Fibroblast of lung (primary cell): ENCODE measurements around the gene DPP6. TPM values are rescaled to one million over a fixed set of nuclear protein-coding genes. Genes with fewer than 3 reads are reported as not detected.

ENCODE experiments used
- DNase-seq, 2 donors: peaks; one replicate each; pipeline versions ENCODE4 v3.0.0 to v3.0.0-alpha.2; 2010; ENCODE audit warnings: low read depth in 2 of 2
- H2AFZ ChIP-seq: 2 replicates; pipeline ENCODE4 v1.5.1; 2012; ENCODE audit warnings: low read length, control low read depth, inconsistent platforms
- H3K27ac ChIP-seq: 2 replicates; pipeline ENCODE4 v1.5.1; 2011; ENCODE audit warnings: low read length, control low read depth; ENCODE audit not compliant: insufficient read depth
- H3K27me3 ChIP-seq: 2 replicates; pipeline ENCODE4 v1.5.1; 2011; ENCODE audit warnings: mild to moderate bottlenecking, low read length; ENCODE audit not compliant: control insufficient read depth, insufficient read depth
- H3K36me3 ChIP-seq: 2 replicates; pipeline ENCODE4 v1.5.1; 2011; ENCODE audit warnings: low read length; ENCODE audit not compliant: control insufficient read depth, insufficient read depth
- H3K4me1 ChIP-seq: 2 replicates; pipeline ENCODE4 v1.5.1; 2011; ENCODE audit warnings: low read length; ENCODE audit not compliant: control insufficient read depth, insufficient read depth; ENCODE audit errors: extremely low read depth
- H3K4me2 ChIP-seq: 2 replicates; pipeline ENCODE4 v1.5.1; 2011; ENCODE audit warnings: low read length, control low read depth; ENCODE audit not compliant: insufficient read depth; ENCODE audit errors: extremely low read depth
- H3K4me3 ChIP-seq, 4 experiments: fragments of 200-600 bp in 1 of 4; sonication (generic) in 1 of 4; replicated peaks in 1 of 4; 2 replicates each; pipeline ENCODE4 v1.5.1; 2011 to 2016; ENCODE audit warnings: low read length in 4 of 4, low read depth in 3 of 4, mild to moderate bottlenecking in 3 of 4, control low read depth in 2 of 4, inconsistent platforms in 1 of 4, mixed read lengths in 1 of 4; ENCODE audit not compliant: insufficient read depth in 1 of 4; ENCODE audit errors: control extremely low read depth in 1 of 4
- H3K79me2 ChIP-seq: 2 replicates; pipeline ENCODE4 v1.5.1; 2012; ENCODE audit warnings: mild to moderate bottlenecking, low read length, inconsistent platforms; ENCODE audit not compliant: control insufficient read depth, insufficient read depth
- H3K9ac ChIP-seq: 2 replicates; pipeline ENCODE4 v1.5.1; 2011; ENCODE audit warnings: mild to moderate bottlenecking, low read length, control low read depth; ENCODE audit not compliant: insufficient read depth
- H3K9me3 ChIP-seq: 2 replicates; pipeline ENCODE4 v1.5.1; 2012; ENCODE audit warnings: low read depth, low read length; ENCODE audit not compliant: control insufficient read depth, insufficient read depth
- H4K20me1 ChIP-seq: 2 replicates; pipeline ENCODE4 v1.5.1; 2011; ENCODE audit warnings: low read length; ENCODE audit not compliant: control insufficient read depth, insufficient read depth; ENCODE audit errors: extremely low read depth
- EZH2 ChIP-seq: IDR thresholded peaks from 2 replicates; pipeline ENCODE4 v1.5.1; 2012; ENCODE audit warnings: low read length, control low read depth, mild to moderate bottlenecking; ENCODE audit errors: missing control alignments
- polyA plus RNA-seq, 2 donors: library from polyadenylated mRNA; depleted of rRNA in 1 of 2; stranded (reverse) in 1 of 2; unstranded in 1 of 2; fragments of >200 nt; gene quantifications; 2 replicates each; pipeline ENCODE4 v1.2.1, GENCODE V29; 2011 to 2012; ENCODE audit warnings: missing spikeins in 1 of 2
- total RNA-seq: library from RNA; depleted of rRNA; stranded (reverse); fragments of >200 nt; gene quantifications from 2 replicates; pipeline ENCODE4 v1.2.1, GENCODE V29; 2014
- TF ChIP-seq, protein P1 (sequence below), 2 donors: IDR thresholded peaks in 1 of 2; conservative IDR thresholded peaks in 1 of 2; 1 replicate in 1 of 2; 2 replicates in 1 of 2; pipeline ENCODE4 v1.5.1; 2011 to 2012; ENCODE audit warnings: low read length in 2 of 2, control low read depth in 1 of 2, inconsistent platforms in 1 of 2, low read depth in 1 of 2, mild to moderate bottlenecking in 1 of 2

Gene DPP6
- total and polyA plus RNA-seq, 2 donors (not counting 1 experiment from before 2014, with no cell fraction given) = not detected

DNA sequence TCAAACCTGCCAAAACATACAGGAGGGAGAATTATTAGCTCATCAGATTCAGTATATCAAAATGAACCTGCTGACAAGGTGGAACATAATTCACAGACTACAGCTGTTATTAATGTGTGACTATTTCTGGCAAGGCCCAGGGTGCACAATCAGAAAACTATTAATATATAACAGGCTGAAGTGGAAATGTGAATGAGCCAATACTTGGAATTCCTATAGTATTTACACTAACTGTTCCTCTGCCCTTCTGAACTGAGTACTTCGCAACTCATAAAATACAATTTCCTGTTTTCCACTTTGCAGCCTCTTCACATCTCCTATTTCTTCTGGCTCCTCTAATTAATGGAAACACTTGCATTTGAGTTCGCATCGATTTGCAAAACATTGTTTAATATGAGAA, 330.8 kb downstream of the DPP6 start:
- DNase-seq = no peak
- Histone ChIP-seq H3K27ac (no peak overlapping the region), H3K9ac (no peak overlapping the region), H4K20me1 (no peaks in the 10 kb centered on the region), H3K4me2 (no peak overlapping the region), H3K27me3 (no peaks in the 10 kb centered on the region), H3K9me3 (no peaks in the 10 kb centered on the region), H3K36me3 (no peaks in the 10 kb centered on the region), H3K4me1 (no peaks in the 10 kb centered on the region), H3K79me2 (no peaks in the 10 kb centered on the region), H3K4me3 (no peak overlapping the region), H2AFZ (no peak overlapping the region)
- no peak for TF ChIP-seq EZH2
- TF ChIP-seq, protein P1, sequence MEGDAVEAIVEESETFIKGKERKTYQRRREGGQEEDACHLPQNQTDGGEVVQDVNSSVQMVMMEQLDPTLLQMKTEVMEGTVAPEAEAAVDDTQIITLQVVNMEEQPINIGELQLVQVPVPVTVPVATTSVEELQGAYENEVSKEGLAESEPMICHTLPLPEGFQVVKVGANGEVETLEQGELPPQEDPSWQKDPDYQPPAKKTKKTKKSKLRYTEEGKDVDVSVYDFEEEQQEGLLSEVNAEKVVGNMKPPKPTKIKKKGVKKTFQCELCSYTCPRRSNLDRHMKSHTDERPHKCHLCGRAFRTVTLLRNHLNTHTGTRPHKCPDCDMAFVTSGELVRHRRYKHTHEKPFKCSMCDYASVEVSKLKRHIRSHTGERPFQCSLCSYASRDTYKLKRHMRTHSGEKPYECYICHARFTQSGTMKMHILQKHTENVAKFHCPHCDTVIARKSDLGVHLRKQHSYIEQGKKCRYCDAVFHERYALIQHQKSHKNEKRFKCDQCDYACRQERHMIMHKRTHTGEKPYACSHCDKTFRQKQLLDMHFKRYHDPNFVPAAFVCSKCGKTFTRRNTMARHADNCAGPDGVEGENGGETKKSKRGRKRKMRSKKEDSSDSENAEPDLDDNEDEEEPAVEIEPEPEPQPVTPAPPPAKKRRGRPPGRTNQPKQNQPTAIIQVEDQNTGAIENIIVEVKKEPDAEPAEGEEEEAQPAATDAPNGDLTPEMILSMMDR (conservative IDR thresholded peaks at IDR 0.05 in 1 of 2, IDR thresholded peaks at IDR 0.05 in 1 of 2; ENCODE audit: low read depth in 1 of 2, low read length in 2 of 2) = no peak

DNA sequence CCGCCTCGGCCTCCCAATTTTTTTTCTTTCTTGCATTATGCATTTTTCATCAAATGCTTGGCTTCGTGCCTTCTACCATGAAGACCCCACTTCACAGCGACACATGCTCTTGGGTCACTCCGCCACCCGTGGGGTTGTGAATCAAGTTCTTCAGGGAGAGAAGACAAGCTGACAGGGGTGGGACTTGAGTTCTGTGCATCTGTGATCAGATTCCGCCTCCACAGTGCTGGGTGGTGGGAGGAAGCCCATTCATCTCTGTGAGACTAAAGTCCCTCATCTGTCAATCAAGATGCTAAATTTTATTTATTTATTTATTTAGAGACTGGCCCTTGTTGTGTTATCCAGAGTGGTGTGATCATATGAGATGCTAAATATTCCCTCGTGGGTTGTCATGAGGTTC, 333.0 kb downstream of the DPP6 start:
- Histone ChIP-seq H3K4me1 (no peaks in the 10 kb centered on the region), H3K9me3 (no peaks in the 10 kb centered on the region), H3K4me2 (no peak overlapping the region), H3K27ac (no peak overlapping the region), H3K36me3 (no peaks in the 10 kb centered on the region), H3K79me2 (no peaks in the 10 kb centered on the region), H3K9ac (no peak overlapping the region), H3K27me3 (no peaks in the 10 kb centered on the region), H4K20me1 (no peaks in the 10 kb centered on the region), H3K4me3 (no peak overlapping the region), H2AFZ (no peak overlapping the region)
- no peak for DNase-seq
- TF ChIP-seq EZH2 = no peak
- TF ChIP-seq, protein P1 (conservative IDR thresholded peaks at IDR 0.05 in 1 of 2, IDR thresholded peaks at IDR 0.05 in 1 of 2; ENCODE audit: low read depth in 1 of 2, low read length in 2 of 2) = no peak

DNA sequence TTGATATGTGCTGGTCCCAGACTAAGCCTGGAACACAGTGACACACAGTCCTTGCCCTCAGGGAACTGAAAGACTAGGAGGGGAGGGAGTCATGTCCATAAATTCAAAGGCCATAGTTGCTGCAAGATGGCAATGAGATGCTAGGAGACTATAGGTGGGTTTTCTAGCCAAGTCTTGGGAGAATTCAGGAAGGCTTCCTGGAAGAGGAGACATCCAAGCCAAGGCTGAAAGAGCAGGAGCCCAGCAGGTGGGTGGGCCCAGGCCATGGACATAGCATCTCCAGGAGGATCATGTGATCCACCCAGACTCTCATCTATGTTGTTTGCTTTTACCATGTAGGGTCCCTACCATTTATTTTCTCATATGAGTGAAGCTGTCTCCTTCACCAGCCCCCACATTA, 335.1 kb downstream of the DPP6 start:
- DNase-seq = no peak
- Histone ChIP-seq H3K27ac (no peak overlapping the region), H3K36me3 (no peaks in the 10 kb centered on the region), H3K9ac (no peak overlapping the region), H3K4me3 (no peak overlapping the region), H2AFZ (no peak overlapping the region), H3K9me3 (no peaks in the 10 kb centered on the region), H3K4me2 (no peak overlapping the region), H4K20me1 (no peaks in the 10 kb centered on the region), H3K4me1 (no peaks in the 10 kb centered on the region), H3K27me3 (no peaks in the 10 kb centered on the region), H3K79me2 (no peaks in the 10 kb centered on the region)
- no peak for TF ChIP-seq EZH2
- TF ChIP-seq, protein P1 (conservative IDR thresholded peaks at IDR 0.05 in 1 of 2, IDR thresholded peaks at IDR 0.05 in 1 of 2; ENCODE audit: low read depth in 1 of 2, low read length in 2 of 2) = no peak
